Measurements from ENCODE around the gene LRRC8B.

The LRRC8B gene

GRCh38 chr1:89530444-89531089, 5.9 kb downstream of the LRRC8B start:
- H3K4me3 ChIP-seq (ENCODE audit: low read length, poor library complexity, severe bottlenecking): no peak overlapping the region
- H3K9me2 ChIP-seq (replicated peaks; ENCODE audit: low read depth, low read length): no peaks in the 10 kb centered on the region
- no peaks in the 10 kb centered on the region for H3K9me3 ChIP-seq (ENCODE audit: insufficient read depth, low read depth, low read length)
- H2AFZ ChIP-seq (ENCODE audit: low read length): no peak overlapping the region
- TF ChIP-seq CTCF (conservative IDR thresholded peaks at IDR 0.05; ENCODE audit: low read length): no peak
- TF ChIP-seq EZH2phosphoT487 (IDR thresholded peaks at IDR 0.05; ENCODE audit: borderline replicate concordance): no peak
- no peak overlapping the region for H3K9ac ChIP-seq (ENCODE audit: low read depth, low read length, poor library complexity, severe bottlenecking)
- H4K20me1 ChIP-seq (ENCODE audit: insufficient read depth, low read length, poor library complexity, severe bottlenecking): peaks cover 39% of the 10 kb centered on the region
- H3K27me3 ChIP-seq (ENCODE audit: insufficient read depth, low read length, poor library complexity, severe bottlenecking): no peaks in the 10 kb centered on the region
- peaks cover 95% of the 10 kb centered on the region for H3K79me2 ChIP-seq (ENCODE audit: insufficient read depth, low read length)
- H3K4me1 ChIP-seq (ENCODE audit: insufficient read depth, low read length, poor library complexity, severe bottlenecking): peaks cover 43% of the 10 kb centered on the region
- H3K36me3 ChIP-seq (ENCODE audit: insufficient read depth, low read length): no peaks in the 10 kb centered on the region
- H3F3A ChIP-seq (ENCODE audit: low read depth): no peaks in the 10 kb centered on the region
- peak overlapping the region; percentile 30 for H3K4me2 ChIP-seq (ENCODE audit: low read depth, low read length, poor library complexity, severe bottlenecking)

- Histone ChIP-seq H3K4me2 (ENCODE audit: low read depth, low read length, poor library complexity, severe bottlenecking) (peak overlapping the region; percentile 30), H3K9me2 (replicated peaks; ENCODE audit: low read depth, low read length) (no peaks in the 10 kb centered on the region), H3K9ac (ENCODE audit: low read depth, low read length, poor library complexity, severe bottlenecking) (no peak overlapping the region), H3K79me2 (ENCODE audit: insufficient read depth, low read length) (peaks cover 94% of the 10 kb centered on the region), H3K4me3 (ENCODE audit: low read length, poor library complexity, severe bottlenecking) (no peak overlapping the region), H3K36me3 (ENCODE audit: insufficient read depth, low read length) (no peaks in the 10 kb centered on the region), H3K27me3 (ENCODE audit: insufficient read depth, low read length, poor library complexity, severe bottlenecking) (no peaks in the 10 kb centered on the region), H2AFZ (ENCODE audit: low read length) (no peak overlapping the region), H3F3A (ENCODE audit: low read depth) (no peaks in the 10 kb centered on the region), H4K20me1 (ENCODE audit: insufficient read depth, low read length, poor library complexity, severe bottlenecking) (peaks cover 31% of the 10 kb centered on the region), H3K9me3 (ENCODE audit: insufficient read depth, low read depth, low read length) (no peaks in the 10 kb centered on the region), H3K4me1 (ENCODE audit: insufficient read depth, low read length, poor library complexity, severe bottlenecking) (peaks cover 45% of the 10 kb centered on the region)
- TF ChIP-seq CTCF (conservative IDR thresholded peaks at IDR 0.05; ENCODE audit: low read length) (no peak), EZH2phosphoT487 (IDR thresholded peaks at IDR 0.05; ENCODE audit: borderline replicate concordance) (no peak)
Observed at GRCh38 chr1:89531480-89532139, 7.0 kb downstream of the LRRC8B start.

GRCh38 chr1:89532228-89532627, 7.6 kb downstream of the LRRC8B start:
- Histone ChIP-seq H3K79me2 (ENCODE audit: insufficient read depth, low read length) (peaks cover 93% of the 10 kb centered on the region), H3K4me2 (ENCODE audit: low read depth, low read length, poor library complexity, severe bottlenecking) (no peak overlapping the region), H3K9me2 (replicated peaks; ENCODE audit: low read depth, low read length) (no peaks in the 10 kb centered on the region), H4K20me1 (ENCODE audit: insufficient read depth, low read length, poor library complexity, severe bottlenecking) (peaks cover 30% of the 10 kb centered on the region), H2AFZ (ENCODE audit: low read length) (no peak overlapping the region), H3K4me3 (ENCODE audit: low read length, poor library complexity, severe bottlenecking) (no peak overlapping the region), H3K9me3 (ENCODE audit: insufficient read depth, low read depth, low read length) (no peaks in the 10 kb centered on the region), H3F3A (ENCODE audit: low read depth) (no peaks in the 10 kb centered on the region), H3K27me3 (ENCODE audit: insufficient read depth, low read length, poor library complexity, severe bottlenecking) (no peaks in the 10 kb centered on the region), H3K9ac (ENCODE audit: low read depth, low read length, poor library complexity, severe bottlenecking) (no peak overlapping the region), H3K36me3 (ENCODE audit: insufficient read depth, low read length) (no peaks in the 10 kb centered on the region), H3K4me1 (ENCODE audit: insufficient read depth, low read length, poor library complexity, severe bottlenecking) (peaks cover 39% of the 10 kb centered on the region)
- no peak for TF ChIP-seq CTCF (conservative IDR thresholded peaks at IDR 0.05; ENCODE audit: low read length)
- TF ChIP-seq EZH2phosphoT487 (IDR thresholded peaks at IDR 0.05; ENCODE audit: borderline replicate concordance): no peak

All from Loucy (cell line).